Mucosa of stomach (tissue), 1 donor: Measurements from ENCODE around the gene MR1.

Source experiments
- H3K27me3 ChIP-seq: one replicate; pipeline ENCODE4 v1.7.0; 2013; ENCODE audit warnings: mild to moderate bottlenecking, low read length; ENCODE audit not compliant: control insufficient read depth, insufficient read depth
- H3K36me3 ChIP-seq: one replicate; pipeline ENCODE4 v1.7.0; 2013; ENCODE audit warnings: low read length; ENCODE audit not compliant: control insufficient read depth, insufficient read depth
- H3K4me1 ChIP-seq: one replicate; pipeline ENCODE4 v1.7.0; 2013; ENCODE audit warnings: mild to moderate bottlenecking, low read length; ENCODE audit not compliant: control insufficient read depth, insufficient read depth
- H3K4me3 ChIP-seq: one replicate; pipeline ENCODE4 v1.7.0; 2013; ENCODE audit warnings: low read length
- H3K9ac ChIP-seq: one replicate; pipeline ENCODE4 v1.7.0; 2013; ENCODE audit warnings: mild to moderate bottlenecking, low read length, moderate library complexity
- H3K9me3 ChIP-seq: one replicate; pipeline ENCODE4 v1.7.0; 2013; ENCODE audit warnings: mild to moderate bottlenecking, low read length, moderate library complexity; ENCODE audit not compliant: control insufficient read depth
- donor health status: Pancreatic carcinoma.

MR1 gene

DNA sequence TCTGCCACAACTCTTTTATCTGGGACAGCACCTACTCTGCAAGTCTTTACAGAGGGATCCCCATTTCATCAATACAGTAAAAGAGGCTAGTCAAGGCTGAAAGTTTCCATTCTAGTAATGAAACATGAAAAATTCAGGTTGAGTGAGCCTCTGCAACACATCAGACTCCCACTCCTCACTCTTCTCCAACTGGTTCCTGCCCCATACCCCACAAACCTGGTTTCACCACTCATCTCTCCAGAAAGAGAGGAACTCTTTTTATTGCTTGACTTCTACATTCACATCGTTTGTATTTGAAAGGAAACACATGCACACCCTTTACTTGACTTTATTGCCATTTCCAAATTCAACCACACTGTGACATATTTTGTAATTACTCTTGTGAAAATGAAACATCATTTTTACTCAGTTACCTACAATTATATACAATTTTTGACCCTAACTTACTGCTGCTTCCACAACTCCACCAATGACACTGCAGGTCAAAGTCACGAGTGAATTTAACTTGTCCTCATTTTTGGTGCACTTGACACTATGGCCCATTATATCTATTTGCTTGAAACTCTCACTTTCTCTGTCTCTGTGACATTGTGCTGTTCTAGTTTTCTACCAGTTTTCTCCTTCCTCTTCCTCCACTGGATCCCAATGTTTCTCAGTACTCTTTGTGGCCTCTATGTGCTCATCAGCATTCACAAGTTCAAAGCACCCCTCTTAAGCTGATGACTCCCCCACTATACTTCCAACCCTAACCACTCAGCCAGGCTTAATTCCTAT lies 19.1 kb upstream of the MR1 start:
- Histone ChIP-seq H3K9ac (no peak overlapping the region), H3K9me3 (no peaks in the 10 kb centered on the region), H3K27me3 (no peaks in the 10 kb centered on the region), H3K4me1 (peaks cover 14% of the 10 kb centered on the region), H3K36me3 (no peaks in the 10 kb centered on the region), H3K4me3 (no peak overlapping the region)

DNA sequence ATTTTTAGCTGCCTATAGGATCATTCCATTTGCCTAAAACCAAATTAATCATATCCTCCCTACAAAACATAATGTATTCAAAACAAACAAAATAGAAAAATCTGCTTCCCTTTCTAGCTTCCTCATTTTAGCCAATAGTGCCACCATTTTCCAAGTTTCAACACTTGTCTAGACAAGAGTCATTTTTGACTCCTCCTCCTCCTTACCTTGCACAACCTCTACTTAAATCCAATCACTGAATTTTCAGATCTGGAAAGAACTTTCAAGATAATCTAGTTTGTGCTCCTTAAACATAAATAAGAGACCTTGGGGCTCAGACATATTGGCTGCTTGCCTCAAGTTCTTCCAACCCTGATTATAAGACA lies 18.6 kb upstream of the MR1 start:
- no peaks in the 10 kb centered on the region for H3K9me3 ChIP-seq
- no peak overlapping the region for H3K4me3 ChIP-seq
- H3K4me1 ChIP-seq: peaks cover 15% of the 10 kb centered on the region
- H3K36me3 ChIP-seq: no peaks in the 10 kb centered on the region
- H3K27me3 ChIP-seq: no peaks in the 10 kb centered on the region
- H3K9ac ChIP-seq: no peak overlapping the region

DNA sequence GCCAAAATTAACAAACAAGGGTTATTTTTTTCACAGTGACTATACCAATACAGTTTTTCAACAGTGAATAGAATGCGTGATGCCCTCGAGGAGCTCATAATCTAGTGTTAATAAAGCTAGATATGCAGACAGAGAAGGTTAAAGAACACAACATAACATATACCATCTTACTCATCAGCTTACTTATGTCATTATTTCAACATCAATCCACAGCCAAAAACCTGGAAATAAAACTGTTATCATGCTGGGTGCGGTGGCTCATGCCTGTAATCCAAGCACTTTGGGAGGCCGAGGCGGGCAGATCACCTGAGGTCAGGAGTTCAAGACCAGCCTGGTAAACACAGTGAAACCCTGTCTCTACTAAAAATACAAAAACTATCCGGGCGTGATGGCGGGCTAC lies 17.2 kb upstream of the MR1 start:
- Histone ChIP-seq H3K9me3 (no peaks in the 10 kb centered on the region), H3K4me3 (no peak overlapping the region), H3K36me3 (no peaks in the 10 kb centered on the region), H3K27me3 (no peaks in the 10 kb centered on the region), H3K9ac (no peak overlapping the region), H3K4me1 (peaks cover 15% of the 10 kb centered on the region)

DNA sequence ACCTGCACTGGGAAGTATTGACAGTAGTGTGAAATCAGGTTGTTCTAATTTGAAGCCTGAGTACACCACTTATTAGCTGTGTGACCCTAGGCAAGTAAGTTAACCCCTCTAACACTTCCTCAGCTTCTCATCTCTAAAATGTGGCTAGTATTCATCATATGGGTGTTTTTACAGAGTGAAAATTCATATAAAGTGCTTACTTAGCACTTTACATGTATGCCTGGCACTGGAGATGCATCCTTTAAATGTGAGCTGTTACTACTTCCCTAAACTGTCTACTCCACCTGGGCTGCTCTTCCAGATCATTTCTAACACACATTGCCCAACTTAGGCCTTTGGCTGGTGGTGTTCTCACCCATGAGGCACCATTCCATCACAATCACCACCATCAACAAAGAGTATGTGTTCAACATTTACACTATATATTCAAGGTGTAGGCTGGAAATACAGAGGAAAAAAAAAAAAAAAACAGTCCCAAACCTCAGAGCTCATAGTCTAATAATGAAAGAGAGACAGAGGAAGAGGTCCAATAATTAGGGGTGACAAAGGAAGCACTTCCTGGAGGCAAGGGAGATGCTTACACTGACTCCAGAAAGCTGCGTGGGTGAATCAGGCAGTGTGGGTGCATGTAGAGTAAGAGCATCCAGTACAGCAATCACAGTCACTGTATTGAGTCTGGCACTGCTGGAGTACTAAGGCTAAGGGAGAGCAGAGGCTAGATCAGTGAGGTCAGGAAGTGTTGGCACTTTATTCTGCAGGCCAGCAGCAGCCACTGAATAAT lies 14.7 kb upstream of the MR1 start:
- Histone ChIP-seq H3K9me3 (no peaks in the 10 kb centered on the region), H3K36me3 (no peaks in the 10 kb centered on the region), H3K4me3 (no peak overlapping the region), H3K9ac (no peak overlapping the region), H3K4me1 (peaks cover 14% of the 10 kb centered on the region), H3K27me3 (no peaks in the 10 kb centered on the region)

DNA sequence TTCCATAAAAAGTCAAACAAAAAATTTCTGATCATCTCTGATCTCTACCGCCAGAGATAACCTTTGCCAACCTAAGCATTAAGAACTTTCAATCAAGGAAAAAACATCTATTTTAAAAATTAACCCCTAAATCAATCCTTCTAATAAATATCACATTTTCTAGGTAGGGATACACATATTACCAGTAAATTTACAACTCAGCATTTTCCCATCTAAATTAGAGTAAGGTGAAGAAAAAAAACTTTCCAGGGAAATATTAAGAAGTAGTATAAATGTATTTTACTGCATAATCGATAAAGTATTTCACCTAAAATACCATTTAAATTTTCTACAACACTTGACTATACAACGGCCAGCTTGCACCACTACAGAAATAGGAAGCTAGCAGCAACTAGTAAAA lies 12.6 kb upstream of the MR1 start:
- Histone ChIP-seq H3K9me3 (no peaks in the 10 kb centered on the region), H3K36me3 (no peaks in the 10 kb centered on the region), H3K27me3 (no peaks in the 10 kb centered on the region), H3K4me1 (peaks cover 7% of the 10 kb centered on the region), H3K9ac (no peak overlapping the region), H3K4me3 (no peak overlapping the region)

DNA sequence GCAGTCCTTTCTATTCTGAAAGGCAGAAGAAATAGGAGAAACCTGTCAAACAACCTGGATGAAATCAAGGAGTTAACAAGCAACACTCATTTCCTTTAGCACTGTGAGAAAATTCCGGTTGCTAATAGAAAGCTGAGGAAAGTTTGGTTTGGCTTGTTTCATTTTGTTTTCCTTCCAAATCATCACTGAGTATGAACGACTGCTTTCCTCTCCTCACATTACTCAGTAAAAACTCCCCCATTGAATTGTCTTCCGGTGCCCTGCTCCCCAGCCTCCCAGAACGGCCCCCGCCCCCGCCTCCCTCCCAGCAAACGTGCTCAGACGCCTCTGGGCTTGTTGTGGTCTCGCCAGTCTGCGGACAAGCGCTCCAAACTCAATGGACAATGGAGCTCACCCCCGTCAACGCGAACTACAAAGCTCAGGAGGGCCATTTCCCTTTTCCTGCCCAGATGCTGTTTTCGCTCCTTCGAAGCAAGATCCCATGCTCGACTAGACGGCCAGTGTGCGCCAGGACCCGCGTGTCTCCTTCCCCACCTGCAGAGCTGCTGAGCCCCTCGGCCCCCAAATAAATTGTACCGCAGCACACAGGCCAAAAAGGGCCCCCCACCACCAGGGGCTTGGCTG lies 11.9 kb upstream of the MR1 start:
- H3K9ac ChIP-seq: peak overlapping the region; percentile 83

DNA sequence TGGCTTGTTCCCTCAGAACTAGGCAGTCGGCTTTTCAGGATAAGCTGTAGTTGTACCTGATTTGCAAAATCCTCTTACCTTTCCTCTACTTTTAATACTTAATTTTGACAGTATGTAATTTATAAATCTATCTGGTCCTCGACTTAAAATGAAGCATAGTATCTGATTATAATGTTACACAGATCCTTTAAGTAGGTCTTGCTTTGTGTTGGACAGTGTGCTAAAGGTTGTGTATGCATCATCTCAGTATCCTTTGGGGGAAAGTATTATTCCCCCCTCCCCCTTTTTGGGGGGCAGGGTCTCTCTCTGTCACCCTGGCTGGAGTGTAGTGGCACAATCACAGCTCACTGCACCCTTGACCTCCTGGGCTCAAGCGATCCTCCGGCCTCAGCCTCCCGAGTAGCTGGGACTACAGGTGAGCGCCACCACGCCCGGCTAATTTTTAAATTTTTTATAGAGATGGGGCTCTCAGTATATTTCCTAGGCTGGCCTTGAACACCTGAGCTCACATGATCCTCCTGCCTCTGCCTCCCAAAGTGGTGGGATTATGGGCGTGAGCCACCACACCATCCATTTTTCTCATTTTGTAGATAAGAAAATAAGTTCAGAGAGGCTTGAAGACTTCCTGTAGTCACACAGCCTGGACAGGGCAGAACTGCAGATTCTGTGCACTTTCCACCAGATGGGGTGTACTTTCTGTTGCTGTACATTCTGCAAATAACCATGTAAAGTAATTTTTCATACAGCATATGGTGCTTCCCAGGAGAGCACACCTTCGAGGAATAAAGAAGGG lies 10.3 kb upstream of the MR1 start:
- Histone ChIP-seq H3K4me1 (peaks cover 7% of the 10 kb centered on the region), H3K4me3 (no peak overlapping the region), H3K36me3 (no peaks in the 10 kb centered on the region), H3K9ac (peak overlapping the region; percentile 83), H3K9me3 (no peaks in the 10 kb centered on the region), H3K27me3 (no peaks in the 10 kb centered on the region)

More for the DNA sequence above, 11.9 kb upstream of the MR1 start:
- Histone ChIP-seq H3K9me3 (no peaks in the 10 kb centered on the region), H3K36me3 (no peaks in the 10 kb centered on the region), H3K27me3 (no peaks in the 10 kb centered on the region), H3K4me3 (peak overlapping the region; percentile 66), H3K4me1 (peaks cover 7% of the 10 kb centered on the region)

DNA sequence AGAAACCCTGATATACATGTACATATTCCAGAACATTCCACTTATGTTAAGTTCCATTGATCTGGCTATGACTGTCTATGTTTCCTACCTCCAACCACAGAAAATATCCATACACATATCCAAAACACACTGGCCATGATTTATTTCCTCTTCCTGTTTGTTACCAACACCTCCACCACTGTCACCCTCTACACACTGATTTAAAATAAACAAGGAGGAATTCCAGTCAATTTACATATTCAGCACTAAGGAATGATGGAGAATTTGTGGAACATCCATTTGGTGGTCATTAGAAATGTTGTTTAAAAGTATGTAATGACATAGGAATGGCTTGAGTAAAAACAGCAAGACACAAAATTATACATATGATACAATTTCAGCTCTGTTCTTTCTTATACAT lies 5.6 kb upstream of the MR1 start:
- no peaks in the 10 kb centered on the region for H3K27me3 ChIP-seq
- H3K4me1 ChIP-seq: peaks cover 6% of the 10 kb centered on the region
- H3K9me3 ChIP-seq: no peaks in the 10 kb centered on the region
- no peak overlapping the region for H3K9ac ChIP-seq
- no peak overlapping the region for H3K4me3 ChIP-seq
- H3K36me3 ChIP-seq: no peaks in the 10 kb centered on the region

DNA sequence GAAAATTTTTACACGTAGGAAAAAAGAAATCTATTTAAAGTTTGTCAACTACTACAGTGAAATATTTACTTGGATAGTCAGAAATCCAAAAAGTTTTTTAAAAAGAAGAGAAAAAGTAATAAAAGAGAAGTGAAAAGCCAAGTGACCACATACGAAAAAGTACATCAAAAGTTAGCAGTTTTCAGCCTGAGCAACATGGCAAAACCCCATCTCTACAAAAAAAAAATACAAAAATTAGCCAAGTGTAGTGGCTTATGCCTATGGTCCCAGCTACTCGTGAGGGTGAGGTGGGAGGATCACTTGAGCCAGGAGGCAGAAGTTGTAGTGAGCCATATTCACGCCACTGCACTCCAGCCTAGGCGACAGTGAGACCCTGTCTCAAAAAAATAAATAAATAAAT lies 5.2 kb upstream of the MR1 start:
- Histone ChIP-seq H3K36me3 (no peaks in the 10 kb centered on the region), H3K27me3 (no peaks in the 10 kb centered on the region), H3K4me1 (peaks cover 10% of the 10 kb centered on the region), H3K4me3 (no peak overlapping the region), H3K9ac (no peak overlapping the region), H3K9me3 (no peaks in the 10 kb centered on the region)

DNA sequence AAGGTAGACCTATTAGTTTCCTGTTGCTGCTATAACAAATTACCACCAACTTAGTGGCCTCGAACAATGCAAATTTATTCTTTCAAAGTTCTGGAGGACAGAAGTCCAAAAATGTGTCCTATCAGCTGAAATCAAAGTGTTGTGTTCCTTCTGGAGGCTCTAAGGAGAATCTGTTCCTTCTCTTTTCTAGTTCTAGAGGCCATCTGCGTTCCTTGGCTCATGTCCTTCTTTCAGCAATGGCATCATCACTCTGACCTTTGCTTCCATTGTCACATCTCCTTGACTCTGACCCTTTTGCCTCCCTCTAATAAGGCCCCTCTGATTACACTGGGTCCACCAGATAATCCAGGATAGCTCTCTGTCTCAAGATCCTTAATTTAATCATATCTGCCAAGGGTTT lies 1.2 kb upstream of the MR1 start:
- Histone ChIP-seq H3K27me3 (no peaks in the 10 kb centered on the region), H3K4me3 (no peak overlapping the region), H3K9me3 (no peaks in the 10 kb centered on the region), H3K9ac (no peak overlapping the region), H3K4me1 (peaks cover 17% of the 10 kb centered on the region), H3K36me3 (no peaks in the 10 kb centered on the region)

DNA sequence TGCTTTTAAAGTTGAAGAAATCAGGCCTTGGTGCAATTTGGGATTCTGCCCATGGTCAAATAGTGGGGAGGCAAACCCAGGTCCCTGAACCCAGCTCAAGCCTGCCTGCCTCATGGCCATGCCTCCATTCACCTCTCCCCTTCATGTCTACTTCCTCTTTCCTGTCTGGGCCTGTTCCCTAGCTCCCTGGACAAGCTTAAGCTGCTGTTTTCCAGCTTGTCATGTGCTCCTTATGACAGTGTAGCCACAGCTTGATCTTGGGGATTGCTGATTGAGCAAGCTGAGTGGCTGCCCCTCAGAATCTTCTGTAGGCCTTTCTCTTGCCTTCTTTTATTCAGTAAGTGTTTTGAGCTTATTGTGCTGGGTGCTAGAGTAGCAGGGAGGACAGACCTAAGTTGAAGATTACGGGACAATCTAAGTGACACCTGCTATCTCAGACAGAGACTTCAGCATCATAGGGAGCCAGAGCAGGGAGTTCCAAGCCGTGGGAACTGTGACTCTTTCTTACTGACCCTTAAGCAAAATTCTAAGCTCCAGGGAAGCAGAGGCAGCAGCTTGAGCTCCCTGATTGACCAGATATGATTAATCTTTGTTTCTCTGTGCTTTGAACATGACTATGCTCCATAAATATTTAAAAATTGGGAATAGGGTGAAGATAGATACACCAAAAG lies 520 bp upstream of the MR1 start:
- Histone ChIP-seq H3K9me3 (no peaks in the 10 kb centered on the region), H3K4me1 (peaks cover 17% of the 10 kb centered on the region), H3K27me3 (no peaks in the 10 kb centered on the region), H3K4me3 (peak overlapping the region; percentile 36), H3K9ac (peak overlapping the region; percentile 77), H3K36me3 (no peaks in the 10 kb centered on the region)
